Left renal pelvis (tissue), 4 donors: Measurements from ENCODE around the gene POU2AF1. TPM values are rescaled to one million over a fixed set of nuclear protein-coding genes. Genes with fewer than 3 reads are reported as not detected.

Source experiments
- DNase-seq, 4 donors: peaks; one replicate each; pipeline ENCODE4 v3.0.0-alpha.2; 2013; ENCODE audit warnings: low read depth in 4 of 4, low spot score in 3 of 4
- polyA plus RNA-seq, 4 donors: library from polyadenylated mRNA; unstranded; fragments of 120-200 nt; gene quantifications; one replicate each; pipeline ENCODE4 v1.2.1, GENCODE V29; 2013; ENCODE audit not compliant: insufficient read length in 4 of 4

The POU2AF1 gene, protein sequence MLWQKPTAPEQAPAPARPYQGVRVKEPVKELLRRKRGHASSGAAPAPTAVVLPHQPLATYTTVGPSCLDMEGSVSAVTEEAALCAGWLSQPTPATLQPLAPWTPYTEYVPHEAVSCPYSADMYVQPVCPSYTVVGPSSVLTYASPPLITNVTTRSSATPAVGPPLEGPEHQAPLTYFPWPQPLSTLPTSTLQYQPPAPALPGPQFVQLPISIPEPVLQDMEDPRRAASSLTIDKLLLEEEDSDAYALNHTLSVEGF
- polyA plus RNA-seq, result 1 to 10 TPM in 1 of 4 donors, under 1 TPM in 3; 0.26 to 1.3 (median 0.51) TPM

DNA sequence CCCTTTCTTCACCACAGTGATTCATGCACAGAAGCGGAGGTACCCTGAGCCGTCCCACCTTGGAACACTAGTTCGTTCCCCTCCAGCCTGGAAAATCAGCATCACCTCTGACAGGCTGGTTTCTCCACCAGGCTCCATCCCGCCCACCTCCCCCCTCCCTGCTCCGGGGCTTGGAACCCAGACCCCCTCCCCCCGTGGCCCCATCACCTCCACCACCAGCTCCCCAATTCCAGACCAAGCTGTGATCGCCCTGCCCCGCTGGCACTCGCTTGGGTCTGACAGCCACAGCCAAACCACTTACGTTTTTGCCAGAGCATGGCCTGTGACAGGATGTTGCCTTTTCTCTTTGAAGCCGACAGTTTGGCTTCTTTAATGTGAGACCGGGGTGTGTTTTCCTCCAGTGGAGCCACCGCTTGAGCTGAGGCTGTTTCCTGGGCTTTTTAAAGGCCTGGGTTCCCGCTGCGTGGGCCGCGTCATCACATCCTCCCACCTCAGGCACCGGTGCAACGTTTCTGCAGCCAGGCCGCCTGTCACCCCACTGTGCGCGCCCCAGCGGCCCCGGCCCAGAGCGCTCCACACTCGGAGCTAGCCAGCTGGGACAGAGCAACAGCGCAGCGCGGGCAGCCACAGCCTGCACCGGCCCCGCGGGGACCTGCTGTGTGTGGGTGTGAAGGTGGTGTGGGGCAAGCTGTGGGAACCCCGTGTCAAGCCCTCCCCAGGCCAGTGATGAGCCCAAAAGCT is at the start of gene POU2AF1:
TSS of gene POU2AF1 (minus strand) at position 415 of the 741 bp plus-strand sequence. CDS start at position 317, 98 bp downstream.
- DNase-seq, result peak in 1 of 4 donors; percentile 33

DNA sequence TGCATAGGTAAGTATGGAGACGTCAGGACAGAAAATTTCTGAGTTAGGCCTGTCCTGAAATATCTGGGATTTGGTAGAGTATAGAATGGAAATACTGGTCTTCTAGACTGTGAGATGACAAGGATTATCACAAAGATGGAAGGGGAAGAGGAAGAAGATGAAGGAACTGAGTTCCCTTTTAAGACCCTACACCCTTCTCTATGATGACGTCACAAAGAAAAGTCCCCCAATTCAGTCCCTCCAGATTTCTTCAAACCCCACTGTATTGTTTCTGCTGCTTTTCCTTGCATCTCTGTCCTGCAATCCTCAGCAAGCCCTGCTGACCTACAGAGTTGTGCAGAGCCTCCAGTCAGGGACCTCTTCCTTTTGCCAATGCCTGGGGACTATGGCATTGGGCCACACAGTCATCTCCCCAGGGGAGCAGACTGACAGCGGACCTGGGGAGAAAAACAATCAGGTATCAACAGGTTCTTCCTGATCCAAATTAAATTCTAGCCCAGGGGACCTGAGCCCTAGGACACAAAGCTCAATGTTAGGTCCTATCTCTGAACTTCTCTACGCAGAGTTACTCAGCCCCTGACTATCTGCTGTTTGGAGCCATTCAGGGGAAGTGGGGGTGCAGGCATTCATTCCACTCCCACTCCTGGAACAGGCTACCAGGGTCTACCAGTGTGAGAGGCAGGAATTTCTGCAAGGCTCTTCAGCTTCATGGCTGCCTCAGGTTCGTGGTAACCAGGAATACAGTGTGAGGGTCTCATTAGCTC is 49.2 kb upstream of the POU2AF1 start:
- DNase-seq, result no peak

GRCh38 chr11:111427471-111427912 is 48.4 kb upstream of the POU2AF1 start:
- no peak for DNase-seq

DNA sequence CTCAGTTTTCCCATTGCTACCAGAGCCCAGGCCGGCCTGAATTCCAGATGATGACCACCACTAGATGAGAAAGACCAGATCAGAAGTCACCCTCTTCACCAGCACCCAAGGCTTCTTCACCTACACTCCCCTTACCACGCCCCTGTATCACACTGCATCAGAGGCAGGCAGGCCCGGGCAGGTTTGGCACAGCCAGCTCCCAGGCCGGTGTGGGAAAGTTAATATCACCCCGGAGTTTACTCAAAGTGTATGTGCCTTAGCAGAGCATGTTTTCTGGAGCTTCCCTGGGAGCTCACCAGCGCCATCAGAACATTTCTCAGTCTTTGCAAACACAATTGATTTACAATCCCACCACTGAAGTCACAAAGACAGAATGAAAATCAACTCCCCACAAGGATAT is 47.5 kb upstream of the POU2AF1 start:
- no peak for DNase-seq

DNA sequence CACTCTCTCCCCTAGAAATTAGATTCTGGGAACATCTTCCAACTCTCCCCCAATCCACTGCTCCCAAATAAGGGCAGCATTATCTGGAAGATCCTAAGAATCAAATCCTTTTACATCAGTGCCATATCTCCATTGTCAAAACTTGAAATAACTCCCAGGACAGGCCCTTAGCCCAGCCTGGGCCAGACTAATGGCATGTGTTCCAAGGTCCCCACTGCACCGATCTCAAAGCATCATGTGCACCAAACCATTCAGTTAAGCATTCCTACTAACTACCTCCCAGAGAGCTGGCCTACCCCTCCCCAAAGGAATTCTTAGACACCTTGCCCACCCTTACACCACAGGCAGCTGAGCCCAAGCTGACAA is 44.2 kb upstream of the POU2AF1 start:
- DNase-seq, result no peak

- no peak for DNase-seq
These were observed 43.6 kb upstream of the POU2AF1 start for GRCh38 chr11:111422494-111423249.

GRCh38 chr11:111421251-111421650 is 42.2 kb upstream of the POU2AF1 start:
- DNase-seq, result no peak

GRCh38 chr11:111419641-111420327 is 40.7 kb upstream of the POU2AF1 start:
- no peak for DNase-seq

DNA sequence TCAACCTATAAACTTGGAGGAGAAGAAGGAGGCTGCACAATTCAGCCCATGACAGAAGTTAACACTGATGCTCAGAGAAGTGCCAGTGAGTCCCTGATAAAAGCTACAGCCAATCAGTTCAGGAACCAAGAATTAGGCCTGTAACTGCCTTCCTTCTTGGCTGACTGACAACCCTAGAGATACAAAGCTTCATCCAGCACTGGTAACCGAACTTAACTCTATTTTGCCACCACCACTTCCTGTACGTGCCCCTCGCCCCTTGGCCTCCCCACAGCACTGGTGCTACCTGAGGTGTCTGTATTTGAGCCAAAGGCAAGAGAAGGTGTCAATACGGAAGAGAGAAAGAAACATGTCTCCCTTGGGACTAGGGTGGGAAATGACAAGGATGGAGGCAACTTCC is 40.1 kb upstream of the POU2AF1 start:
- no peak for DNase-seq

DNA sequence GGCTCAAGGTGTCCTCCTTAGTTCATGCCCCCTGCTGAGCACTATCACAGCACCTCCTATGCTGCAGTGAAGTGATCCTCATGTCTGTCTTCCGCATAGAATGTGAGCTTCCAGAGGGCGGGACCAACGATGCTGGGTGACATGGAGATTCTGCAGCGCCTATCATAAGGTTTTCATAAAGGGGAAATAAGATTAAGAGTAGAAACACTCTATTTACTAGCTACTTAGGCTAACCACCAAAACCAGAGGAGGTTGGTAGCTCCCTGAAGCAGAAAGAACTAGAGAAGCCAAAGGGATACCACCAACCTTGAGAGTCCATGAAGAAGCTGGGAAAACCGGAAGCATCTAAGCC is 39.3 kb upstream of the POU2AF1 start:
- DNase-seq, result no peak

- no peak for DNase-seq
These were observed 38.8 kb upstream of the POU2AF1 start for GRCh38 chr11:111417766-111418435.

DNA sequence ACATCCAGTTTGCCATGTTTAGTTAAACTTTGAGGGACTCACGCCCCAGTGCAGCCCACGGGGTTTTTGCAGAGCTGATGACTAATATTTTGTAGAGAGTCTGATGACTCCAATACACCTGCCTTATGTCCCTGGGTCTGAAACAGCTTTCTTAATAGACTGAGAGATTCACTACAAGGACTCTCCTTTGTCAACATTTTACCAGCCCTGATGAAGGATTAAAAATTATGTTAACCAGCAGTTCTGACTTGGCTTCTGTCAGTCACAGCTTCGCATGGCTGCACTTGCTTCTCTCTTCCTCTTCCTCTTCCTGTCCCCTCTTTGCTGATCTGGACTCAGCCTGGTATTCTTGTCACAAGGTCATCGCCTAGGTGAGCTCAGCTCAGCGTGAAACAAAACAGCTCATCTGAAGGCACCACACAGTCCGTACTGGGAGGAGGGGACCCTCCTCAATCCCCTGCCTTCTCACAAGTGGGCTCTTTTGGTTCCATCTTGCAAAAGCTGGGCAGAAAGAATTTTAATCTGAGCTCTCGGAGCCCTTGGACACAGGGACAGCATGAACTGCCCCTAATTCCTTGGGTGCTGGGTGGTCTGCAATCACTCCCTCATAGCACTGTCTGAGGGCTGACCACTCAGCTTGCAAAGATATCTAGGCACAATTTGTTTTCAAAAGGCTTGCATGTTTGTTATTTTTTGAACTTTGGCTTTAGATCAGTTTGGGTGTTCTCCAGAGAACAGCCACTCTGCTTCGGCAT is 38.1 kb upstream of the POU2AF1 start:
- DNase-seq, result no peak

- DNase-seq, result no peak
These were observed 37.3 kb upstream of the POU2AF1 start for GRCh38 chr11:111416231-111416960.

GRCh38 chr11:111414936-111415335 is 35.9 kb upstream of the POU2AF1 start:
- no peak for DNase-seq

DNA sequence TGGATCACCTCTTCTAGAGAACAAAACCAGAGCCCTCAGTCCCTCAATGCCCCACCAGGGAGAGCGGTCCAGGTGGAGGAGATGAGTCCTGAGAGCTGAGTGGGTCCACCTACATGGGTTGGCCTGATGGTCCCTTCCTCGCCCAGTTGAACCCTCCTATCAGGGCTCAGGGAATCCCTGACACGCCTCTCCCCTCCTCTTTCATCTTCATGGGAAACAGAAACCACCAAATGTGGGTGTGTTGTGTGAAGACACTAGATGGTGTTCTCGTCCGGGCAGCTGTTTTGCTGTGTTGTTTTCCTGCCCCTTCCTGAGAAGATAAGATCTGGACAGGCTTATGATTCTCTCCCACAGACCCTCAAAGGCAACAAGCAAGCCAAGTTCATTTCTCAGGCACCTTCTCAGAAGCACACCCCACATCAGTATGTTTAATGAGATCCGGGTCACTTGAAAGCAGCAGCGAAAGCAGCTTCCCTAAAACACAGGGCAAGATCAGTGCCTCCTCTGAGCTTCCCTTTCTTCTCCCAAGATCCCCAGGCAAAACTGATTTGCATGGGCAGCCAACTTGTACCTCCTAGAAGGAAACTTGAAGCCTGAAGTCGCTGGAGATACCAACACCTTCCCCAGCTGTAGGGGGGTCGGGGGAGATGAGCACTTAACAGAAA is 35.3 kb upstream of the POU2AF1 start:
- DNase-seq, result no peak

DNA sequence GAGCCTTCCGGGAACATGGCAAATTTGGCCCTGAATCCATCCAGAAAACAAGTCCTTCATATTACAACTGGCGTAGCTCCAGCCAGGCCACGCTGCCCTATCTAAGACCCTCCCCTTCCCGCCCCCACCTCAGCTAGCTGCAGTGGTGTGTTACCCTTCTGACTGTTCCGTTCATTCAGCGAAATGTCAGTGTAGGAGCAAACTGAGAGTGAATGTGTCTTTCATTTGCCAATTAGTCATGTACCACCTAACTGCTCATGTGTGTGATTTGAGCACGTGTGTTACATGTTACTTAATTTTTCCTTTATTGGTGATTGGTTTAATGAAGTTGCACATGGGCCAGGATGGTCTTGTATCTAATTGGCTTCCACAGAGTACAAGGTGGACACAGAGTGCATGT is 34.8 kb upstream of the POU2AF1 start:
- DNase-seq, result no peak

DNA sequence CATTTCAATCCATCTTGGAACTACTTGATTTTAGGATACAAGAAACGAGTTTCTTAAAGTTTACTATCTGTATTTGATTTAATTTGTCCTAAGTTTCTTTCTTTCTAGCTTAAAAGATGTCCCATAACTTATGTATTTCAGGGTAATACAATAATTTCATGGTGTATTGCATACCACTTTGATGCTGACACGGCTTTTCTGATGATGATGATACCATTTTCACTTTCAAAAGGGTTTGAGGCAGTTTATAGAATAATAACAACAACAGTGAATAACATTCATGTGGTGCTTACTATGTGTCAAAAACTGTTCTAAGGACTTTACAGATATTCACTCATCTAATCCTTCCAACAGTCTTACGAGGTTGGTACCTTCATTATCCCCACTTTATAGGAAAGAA is 33.2 kb upstream of the POU2AF1 start:
- DNase-seq, result no peak

GRCh38 chr11:111411456-111411855 is 32.4 kb upstream of the POU2AF1 start:
- no peak for DNase-seq
